ENCODE measurements around the gene KLC4. TPM values are rescaled to one million over a fixed set of nuclear protein-coding genes. Genes with fewer than 3 reads are reported as not detected.

KLC4 gene
- total RNA-seq, 1 donor from 2014 or later = 8.8 TPM

GRCh38 chr6:43089467-43089866, 30.0 kb downstream of the KLC4 start:
- TF ChIP-seq, protein P1, sequence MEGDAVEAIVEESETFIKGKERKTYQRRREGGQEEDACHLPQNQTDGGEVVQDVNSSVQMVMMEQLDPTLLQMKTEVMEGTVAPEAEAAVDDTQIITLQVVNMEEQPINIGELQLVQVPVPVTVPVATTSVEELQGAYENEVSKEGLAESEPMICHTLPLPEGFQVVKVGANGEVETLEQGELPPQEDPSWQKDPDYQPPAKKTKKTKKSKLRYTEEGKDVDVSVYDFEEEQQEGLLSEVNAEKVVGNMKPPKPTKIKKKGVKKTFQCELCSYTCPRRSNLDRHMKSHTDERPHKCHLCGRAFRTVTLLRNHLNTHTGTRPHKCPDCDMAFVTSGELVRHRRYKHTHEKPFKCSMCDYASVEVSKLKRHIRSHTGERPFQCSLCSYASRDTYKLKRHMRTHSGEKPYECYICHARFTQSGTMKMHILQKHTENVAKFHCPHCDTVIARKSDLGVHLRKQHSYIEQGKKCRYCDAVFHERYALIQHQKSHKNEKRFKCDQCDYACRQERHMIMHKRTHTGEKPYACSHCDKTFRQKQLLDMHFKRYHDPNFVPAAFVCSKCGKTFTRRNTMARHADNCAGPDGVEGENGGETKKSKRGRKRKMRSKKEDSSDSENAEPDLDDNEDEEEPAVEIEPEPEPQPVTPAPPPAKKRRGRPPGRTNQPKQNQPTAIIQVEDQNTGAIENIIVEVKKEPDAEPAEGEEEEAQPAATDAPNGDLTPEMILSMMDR (conservative IDR thresholded peaks at IDR 0.05; ENCODE audit: low read depth, low read length) = no peak
- no peak for DNase-seq (ENCODE audit: low read depth)
- H3K4me3 ChIP-seq (ENCODE audit: low read depth, low read length) = no peak overlapping the region

DNA sequence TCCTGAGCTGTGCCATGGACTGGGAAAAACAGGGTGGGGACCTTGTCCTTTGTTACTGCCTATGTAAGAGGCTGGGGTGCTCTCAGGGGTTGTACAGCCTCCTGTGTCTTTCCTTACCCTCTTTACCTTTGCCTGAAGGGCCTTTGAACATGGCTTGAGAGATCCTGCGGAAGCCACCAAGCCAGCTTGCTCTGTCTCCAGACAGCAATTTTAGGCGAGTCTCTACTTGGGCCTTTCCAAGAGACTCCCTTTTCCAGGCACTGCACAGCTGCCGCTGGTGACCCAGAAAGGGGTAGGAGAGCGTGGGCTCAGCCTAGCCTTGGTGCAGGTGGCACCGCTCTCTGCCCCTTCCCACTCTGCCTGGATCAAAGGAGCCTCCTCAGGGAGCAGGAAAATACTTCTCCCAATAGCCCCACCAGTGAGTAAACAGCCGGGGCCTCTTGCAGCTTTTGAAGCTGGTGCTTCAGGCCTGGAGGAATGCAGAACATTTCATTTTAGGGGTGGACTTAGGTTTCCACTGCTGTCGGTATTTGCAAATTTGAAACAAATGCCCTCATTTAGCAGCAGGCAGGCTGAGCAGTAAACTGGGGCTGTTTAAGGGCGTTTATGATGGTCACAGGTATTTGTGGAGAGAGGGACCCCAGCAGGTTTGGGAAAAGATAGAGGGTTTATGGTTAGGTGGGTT, 30.6 kb downstream of the KLC4 start:
- no peak for DNase-seq (ENCODE audit: low read depth)
- no peak overlapping the region for H3K4me3 ChIP-seq (ENCODE audit: low read depth, low read length)
- TF ChIP-seq, protein P1 (conservative IDR thresholded peaks at IDR 0.05; ENCODE audit: low read depth, low read length) = no peak

GRCh38 chr6:43090559-43090956, 31.1 kb downstream of the KLC4 start:
- TF ChIP-seq, protein P1 (conservative IDR thresholded peaks at IDR 0.05; ENCODE audit: low read depth, low read length) = no peak
- DNase-seq (ENCODE audit: low read depth) = no peak
- H3K4me3 ChIP-seq (ENCODE audit: low read depth, low read length) = no peak overlapping the region

GRCh38 chr6:43091020-43091419, 31.6 kb downstream of the KLC4 start:
- H3K4me3 ChIP-seq (ENCODE audit: low read depth, low read length) = no peak overlapping the region
- TF ChIP-seq, protein P1 (conservative IDR thresholded peaks at IDR 0.05; ENCODE audit: low read depth, low read length) = no peak
- no peak for DNase-seq (ENCODE audit: low read depth)

GRCh38 chr6:43091436-43091991, 32.1 kb downstream of the KLC4 start:
- TF ChIP-seq, protein P1 (conservative IDR thresholded peaks at IDR 0.05; ENCODE audit: low read depth, low read length) = no peak
- no peak for DNase-seq (ENCODE audit: low read depth)
- no peak overlapping the region for H3K4me3 ChIP-seq (ENCODE audit: low read depth, low read length)

GRCh38 chr6:43092635-43093034, 33.2 kb downstream of the KLC4 start:
- DNase-seq (ENCODE audit: low read depth) = no peak
- H3K4me3 ChIP-seq (ENCODE audit: low read depth, low read length) = no peak overlapping the region
- TF ChIP-seq, protein P1 (conservative IDR thresholded peaks at IDR 0.05; ENCODE audit: low read depth, low read length) = no peak

Measured in epithelial cell of proximal tubule (primary cell).